Measurements from ENCODE around the gene CNTN6.

DNA sequence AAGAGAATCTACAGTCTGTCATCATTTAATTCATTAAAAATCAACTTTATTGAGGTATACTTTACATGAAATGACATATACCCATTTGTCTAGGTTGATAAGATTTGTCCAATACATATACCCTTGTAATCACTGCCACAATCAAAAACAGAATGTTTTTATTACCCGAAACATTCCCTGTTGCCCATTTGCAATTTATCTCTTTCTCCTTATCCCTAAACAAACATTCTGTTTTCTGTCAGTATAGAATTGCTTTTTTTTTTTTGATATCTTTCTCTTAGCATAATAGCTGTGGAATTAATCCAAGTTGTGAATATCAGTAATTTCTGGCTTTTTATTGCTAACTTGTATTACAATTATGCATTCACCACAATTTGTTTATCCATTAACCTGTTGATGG, 4.3 kb upstream of the CNTN6 start:
- TF ChIP-seq ZNF138 (tag by site-specific recombination; IDR thresholded peaks at IDR 0.05; ENCODE audit: borderline replicate concordance) (no peak), ZNF549 (tag by site-specific recombination; IDR thresholded peaks at IDR 0.05) (no peak), CTCF (tag by site-specific recombination; IDR thresholded peaks at IDR 0.05) (no peak)

Data from HEK293 (cell line).